Activated CD4-positive, alpha-beta memory T cell treated with anti-CD3 and anti-CD28 coated beads for 36 hours (primary cell): ENCODE results near the gene MNT. TPM values are rescaled to one million over a fixed set of nuclear protein-coding genes. Genes with fewer than 3 reads are reported as not detected.

Experiments
- CTCF ChIA-PET: fragments of 350-600 bp; sonication (Branson Sonifier 250); formaldehyde crosslinking; loops from one replicate; lab custom pipeline; 2021; ENCODE audit warnings: antibody characterized with exemption, inconsistent platforms; lab: Charles Lee
- POLR2A ChIA-PET: fragments of 350-600 bp; sonication (Branson Sonifier 250); formaldehyde crosslinking; loops from one replicate; lab custom pipeline; 2021; ENCODE audit warnings: antibody characterized with exemption; lab: Charles Lee
- DNase-seq: peaks from one replicate; pipeline ENCODE4 v3.0.0-alpha.2; 2020
- H3K27ac Mint-ChIP-seq: one replicate; pipeline ENCODE4 v1.8.0; 2021; ENCODE audit warnings: mixed read lengths
- H3K27me3 Mint-ChIP-seq: one replicate; pipeline ENCODE4 v1.8.0; 2021; ENCODE audit warnings: mixed read lengths
- H3K36me3 Mint-ChIP-seq: one replicate; pipeline ENCODE4 v1.8.0; 2021; ENCODE audit warnings: mixed read lengths
- H3K4me1 Mint-ChIP-seq: one replicate; pipeline ENCODE4 v1.8.0; 2021; ENCODE audit warnings: low read depth, mixed read lengths
- H3K4me3 Mint-ChIP-seq: one replicate; pipeline ENCODE4 v1.8.0; 2021; ENCODE audit warnings: mild to moderate bottlenecking, mixed read lengths
- H3K9me3 Mint-ChIP-seq: one replicate; pipeline ENCODE4 v1.8.0; 2021; ENCODE audit warnings: mixed read lengths
- intact Hi-C: fragments of 100-400 bp; cut with micrococcal nuclease; formaldehyde crosslinking; loops from one replicate; pipeline ENCODE4 v1.15.1; 2023
- total RNA-seq, 2 experiments: library from RNA; stranded (reverse); gene quantifications; one replicate each; pipeline ENCODE4 v1.2.3, GENCODE V29; 2021

Gene MNT
- total RNA-seq, 2 experiments from 2014 or later, result 13.9 to 18.1 TPM

GRCh38 chr17:2393954-2394749 is 6.7 kb downstream of the MNT start:
- ChIA-PET POLR2A (interaction anchor here (0.6 to 3.2 kb wide), 5 partner anchors 8 to 301 kb away, joined by 3 to 37 read pairs (median 9); partner anchors contain the start of genes MNT, PAFAH1B1, SGSM2 and TSR1), CTCF (interaction anchor here (2.1 to 5.0 kb wide), 3 partner anchors 12 to 58 kb away, joined by 6 to 100 read pairs (median 52); partner anchors contain the start of gene TSR1)
- intact Hi-C loops, result loop anchor here (5.0 kb wide), 1 partner anchor 57 kb away; the partner anchor contains the start of genes SGSM2 and TSR1
- Mint-ChIP-seq H3K27me3 (no peaks in the 10 kb centered on the region), H3K36me3 (no peaks in the 10 kb centered on the region), H3K27ac (peak overlapping the region; percentile 84), H3K4me3 (peak overlapping the region; percentile 80), H3K4me1 (peaks cover 64% of the 10 kb centered on the region), H3K9me3 (no peaks in the 10 kb centered on the region)
- DNase-seq, result peak; percentile 28

- H3K9me3 Mint-ChIP-seq, result no peaks in the 10 kb centered on the region
- peak; percentile 93 for DNase-seq
- CTCF ChIA-PET, result interaction anchor here (1.0 to 5.0 kb wide), 5 partner anchors 9 to 485 kb away, joined by 3 to 100 read pairs (median 16); partner anchors contain the start of gene TSR1
- peaks cover under 1% of the 10 kb centered on the region for H3K36me3 Mint-ChIP-seq
- peak overlapping the region; percentile 95 for H3K27ac Mint-ChIP-seq
- intact Hi-C loops, result loop anchor here (5.0 kb wide), 1 partner anchor 56 kb away; the partner anchor contains the start of genes SGSM2 and TSR1
- H3K4me1 Mint-ChIP-seq, result peaks cover 62% of the 10 kb centered on the region
- H3K4me3 Mint-ChIP-seq, result peak overlapping the region; percentile 82
- POLR2A ChIA-PET, result interaction anchor here (0.6 to 3.2 kb wide), 8 partner anchors 9 to 317 kb away, joined by 3 to 37 read pairs (median 5); partner anchors contain the start of genes MNT, PAFAH1B1, SGSM2 and TSR1
- no peaks in the 10 kb centered on the region for H3K27me3 Mint-ChIP-seq
Observed at GRCh38 chr17:2393174-2393953, 7.5 kb downstream of the MNT start.

- ChIA-PET CTCF (interaction anchor here (0.6 to 5.0 kb wide), 9 partner anchors 10 to 499 kb away, joined by 3 to 100 read pairs (median 4); partner anchors contain the start of gene TSR1), POLR2A (interaction anchor here (0.6 to 3.2 kb wide), 8 partner anchors 9 to 318 kb away, joined by 3 to 37 read pairs (median 4); partner anchors contain the start of genes METTL16, MNT, SGSM2 and TSR1)
- H3K4me1 Mint-ChIP-seq, result peaks cover 54% of the 10 kb centered on the region
- H3K27ac Mint-ChIP-seq, result peak overlapping the region; percentile 93
- H3K9me3 Mint-ChIP-seq, result no peaks in the 10 kb centered on the region
- no peaks in the 10 kb centered on the region for H3K27me3 Mint-ChIP-seq
- peaks cover 2% of the 10 kb centered on the region for H3K36me3 Mint-ChIP-seq
- intact Hi-C loops, result loop anchor here (1.0 to 5.0 kb wide), 2 partner anchors 9 to 55 kb away; partner anchors contain the start of genes MNT, SGSM2 and TSR1
- DNase-seq, result peak; percentile 98
- peak overlapping the region; percentile 88 for H3K4me3 Mint-ChIP-seq
Observed at GRCh38 chr17:2392252-2393173, 8.3 kb downstream of the MNT start.

GRCh38 chr17:2391597-2392251 is 9.1 kb downstream of the MNT start:
- peaks cover 47% of the 10 kb centered on the region for H3K4me1 Mint-ChIP-seq
- intact Hi-C loops, result loop anchor here (1.0 to 5.0 kb wide), 2 partner anchors 10 to 54 kb away; partner anchors contain the start of genes MNT, SGSM2 and TSR1
- no peak for DNase-seq
- ChIA-PET POLR2A (interaction anchor here (0.7 to 3.2 kb wide), 6 partner anchors 9 to 319 kb away, joined by 3 to 37 read pairs (median 4); partner anchors contain the start of genes METTL16 and MNT), CTCF (interaction anchor here (0.6 to 5.0 kb wide), 6 partner anchors 9 to 336 kb away, joined by 3 to 100 read pairs (median 11); partner anchors contain the start of gene TSR1)
- no peaks in the 10 kb centered on the region for H3K27me3 Mint-ChIP-seq
- peak overlapping the region; percentile 88 for H3K4me3 Mint-ChIP-seq
- peaks cover 2% of the 10 kb centered on the region for H3K36me3 Mint-ChIP-seq
- H3K27ac Mint-ChIP-seq, result peak overlapping the region; percentile 93
- H3K9me3 Mint-ChIP-seq, result no peaks in the 10 kb centered on the region

- no peak overlapping the region for H3K4me3 Mint-ChIP-seq
- DNase-seq, result no peak
- POLR2A ChIA-PET, result no interaction called here
- peak overlapping the region; percentile 77 for H3K27ac Mint-ChIP-seq
- no peaks in the 10 kb centered on the region for H3K9me3 Mint-ChIP-seq
- intact Hi-C loops, result loop anchor here (5.0 kb wide), 1 partner anchor 53 kb away; the partner anchor contains the start of genes SGSM2 and TSR1
- CTCF ChIA-PET, result interaction anchor here (4.3 to 5.0 kb wide), 2 partner anchors 8 to 26 kb away, joined by 52 to 100 read pairs; no protein-coding TSS in a partner anchor
- H3K4me1 Mint-ChIP-seq, result peaks cover 38% of the 10 kb centered on the region
- peaks cover 2% of the 10 kb centered on the region for H3K36me3 Mint-ChIP-seq
- no peaks in the 10 kb centered on the region for H3K27me3 Mint-ChIP-seq
Observed at GRCh38 chr17:2390199-2390836, 10.5 kb downstream of the MNT start.

GRCh38 chr17:2388683-2389055 is 12.2 kb downstream of the MNT start:
- H3K9me3 Mint-ChIP-seq, result no peaks in the 10 kb centered on the region
- intact Hi-C loops, result no loop called here
- H3K27ac Mint-ChIP-seq, result no peak overlapping the region
- ChIA-PET CTCF (interaction anchor here (2.0 kb wide), 1 partner anchor 28 kb away, joined by 10 read pairs; no protein-coding TSS in a partner anchor), POLR2A (no interaction called here)
- H3K4me1 Mint-ChIP-seq, result peaks cover 33% of the 10 kb centered on the region
- peaks cover 2% of the 10 kb centered on the region for H3K36me3 Mint-ChIP-seq
- H3K27me3 Mint-ChIP-seq, result no peaks in the 10 kb centered on the region
- H3K4me3 Mint-ChIP-seq, result no peak overlapping the region
- no peak for DNase-seq

- DNase-seq, result no peak
- Mint-ChIP-seq H3K36me3 (peaks cover 2% of the 10 kb centered on the region), H3K4me3 (no peak overlapping the region), H3K9me3 (no peaks in the 10 kb centered on the region), H3K27me3 (no peaks in the 10 kb centered on the region), H3K27ac (no peak overlapping the region), H3K4me1 (peaks cover 33% of the 10 kb centered on the region)
- ChIA-PET POLR2A (no interaction called here), CTCF (interaction anchor here (2.0 kb wide), 1 partner anchor 28 kb away, joined by 10 read pairs; no protein-coding TSS in a partner anchor)
- intact Hi-C loops, result no loop called here
Observed at GRCh38 chr17:2388020-2388682, 12.7 kb downstream of the MNT start.

GRCh38 chr17:2387086-2388019 is 13.5 kb downstream of the MNT start:
- ChIA-PET POLR2A (no interaction called here), CTCF (interaction anchor here (2.0 to 9.8 kb wide), 2 partner anchors 28 to 29 kb away, joined by 10 to 544 read pairs; no protein-coding TSS in a partner anchor)
- H3K9me3 Mint-ChIP-seq, result no peaks in the 10 kb centered on the region
- no peak overlapping the region for H3K27ac Mint-ChIP-seq
- H3K27me3 Mint-ChIP-seq, result no peaks in the 10 kb centered on the region
- intact Hi-C loops, result no loop called here
- H3K4me1 Mint-ChIP-seq, result peaks cover 33% of the 10 kb centered on the region
- DNase-seq, result no peak
- H3K4me3 Mint-ChIP-seq, result no peak overlapping the region
- peaks cover 2% of the 10 kb centered on the region for H3K36me3 Mint-ChIP-seq
